ENCODE data around the gene ESR2.

ESR2 gene

GRCh38 chr14:64061115-64061514 lies 233.1 kb downstream of the ESR2 start:
- peaks cover 15% of the 10 kb centered on the region for H3K4me1 ChIP-seq (ENCODE audit: control insufficient read depth, low read length)
- H3K4me2 ChIP-seq (ENCODE audit: low read length): no peak overlapping the region
- H3K9me3 ChIP-seq (ENCODE audit: control insufficient read depth, insufficient read depth, low read length): no peaks in the 10 kb centered on the region
- no peaks in the 10 kb centered on the region for H4K20me1 ChIP-seq (ENCODE audit: control insufficient read depth, insufficient read depth, low read depth, low read length)
- no peak overlapping the region for H3K4me3 ChIP-seq (ENCODE audit: low read length)
- H3F3A ChIP-seq (ENCODE audit: control insufficient read depth, insufficient read depth): 0 out of 2 replicates have a peak, but pooled peaks cover 7% of the 10 kb centered on the region
- peaks cover 93% of the 10 kb centered on the region for H3K36me3 ChIP-seq (ENCODE audit: control insufficient read depth, low read length)
- H3K9me2 ChIP-seq (replicated peaks; ENCODE audit: control insufficient read depth, low read length): no peaks in the 10 kb centered on the region
- no peak overlapping the region for H3K27ac ChIP-seq (ENCODE audit: low read depth, low read length)
- no peak for TF ChIP-seq CTCF (IDR thresholded peaks at IDR 0.05; ENCODE audit: low read depth, low read length, poor library complexity, severe bottlenecking)
- TF ChIP-seq EZH2phosphoT487 (IDR thresholded peaks at IDR 0.05; ENCODE audit: borderline replicate concordance, low read length): no peak
- H3K27me3 ChIP-seq (ENCODE audit: control insufficient read depth, low read length): no peaks in the 10 kb centered on the region
- peaks cover 31% of the 10 kb centered on the region for H3K79me2 ChIP-seq (ENCODE audit: control insufficient read depth, low read length)

- peaks cover 18% of the 10 kb centered on the region for H3K4me1 ChIP-seq (ENCODE audit: control insufficient read depth, low read length)
- H4K20me1 ChIP-seq (ENCODE audit: control insufficient read depth, insufficient read depth, low read depth, low read length): no peaks in the 10 kb centered on the region
- H3K4me3 ChIP-seq (ENCODE audit: low read length): no peak overlapping the region
- H3K4me2 ChIP-seq (ENCODE audit: low read length): no peak overlapping the region
- H3K9me2 ChIP-seq (replicated peaks; ENCODE audit: control insufficient read depth, low read length): no peaks in the 10 kb centered on the region
- H3K27me3 ChIP-seq (ENCODE audit: control insufficient read depth, low read length): no peaks in the 10 kb centered on the region
- 0 out of 2 replicates have a peak, but pooled peaks cover 6% of the 10 kb centered on the region for H3F3A ChIP-seq (ENCODE audit: control insufficient read depth, insufficient read depth)
- TF ChIP-seq CTCF (IDR thresholded peaks at IDR 0.05; ENCODE audit: low read depth, low read length, poor library complexity, severe bottlenecking) (peak; percentile 72), EZH2phosphoT487 (IDR thresholded peaks at IDR 0.05; ENCODE audit: borderline replicate concordance, low read length) (no peak)
- H3K36me3 ChIP-seq (ENCODE audit: control insufficient read depth, low read length): peaks cover 93% of the 10 kb centered on the region
- peaks cover 34% of the 10 kb centered on the region for H3K79me2 ChIP-seq (ENCODE audit: control insufficient read depth, low read length)
- H3K9me3 ChIP-seq (ENCODE audit: control insufficient read depth, insufficient read depth, low read length): no peaks in the 10 kb centered on the region
- H3K27ac ChIP-seq (ENCODE audit: low read depth, low read length): no peak overlapping the region
Measured at GRCh38 chr14:64060648-64061096, 233.5 kb downstream of the ESR2 start.

- H4K20me1 ChIP-seq (ENCODE audit: control insufficient read depth, insufficient read depth, low read depth, low read length): no peaks in the 10 kb centered on the region
- H3K9me2 ChIP-seq (replicated peaks; ENCODE audit: control insufficient read depth, low read length): no peaks in the 10 kb centered on the region
- H3K9me3 ChIP-seq (ENCODE audit: control insufficient read depth, insufficient read depth, low read length): no peaks in the 10 kb centered on the region
- TF ChIP-seq CTCF (IDR thresholded peaks at IDR 0.05; ENCODE audit: low read depth, low read length, poor library complexity, severe bottlenecking): no peak
- no peak for TF ChIP-seq EZH2phosphoT487 (IDR thresholded peaks at IDR 0.05; ENCODE audit: borderline replicate concordance, low read length)
- 0 out of 2 replicates have a peak, but pooled peaks cover 2% of the 10 kb centered on the region for H3F3A ChIP-seq (ENCODE audit: control insufficient read depth, insufficient read depth)
- no peak overlapping the region for H3K27ac ChIP-seq (ENCODE audit: low read depth, low read length)
- H3K27me3 ChIP-seq (ENCODE audit: control insufficient read depth, low read length): no peaks in the 10 kb centered on the region
- H3K36me3 ChIP-seq (ENCODE audit: control insufficient read depth, low read length): peaks cover 89% of the 10 kb centered on the region
- H3K79me2 ChIP-seq (ENCODE audit: control insufficient read depth, low read length): peaks cover 34% of the 10 kb centered on the region
- no peak overlapping the region for H3K4me3 ChIP-seq (ENCODE audit: low read length)
- peaks cover 18% of the 10 kb centered on the region for H3K4me1 ChIP-seq (ENCODE audit: control insufficient read depth, low read length)
- no peak overlapping the region for H3K4me2 ChIP-seq (ENCODE audit: low read length)
Measured at GRCh38 chr14:64060199-64060545, 234.0 kb downstream of the ESR2 start.

All from DOHH2 (cell line).